ENCODE data around the gene HABP4.
A peak's percentile ranks its signal among the peaks of the same experiment; 100 is the strongest.

The HABP4 gene, protein sequence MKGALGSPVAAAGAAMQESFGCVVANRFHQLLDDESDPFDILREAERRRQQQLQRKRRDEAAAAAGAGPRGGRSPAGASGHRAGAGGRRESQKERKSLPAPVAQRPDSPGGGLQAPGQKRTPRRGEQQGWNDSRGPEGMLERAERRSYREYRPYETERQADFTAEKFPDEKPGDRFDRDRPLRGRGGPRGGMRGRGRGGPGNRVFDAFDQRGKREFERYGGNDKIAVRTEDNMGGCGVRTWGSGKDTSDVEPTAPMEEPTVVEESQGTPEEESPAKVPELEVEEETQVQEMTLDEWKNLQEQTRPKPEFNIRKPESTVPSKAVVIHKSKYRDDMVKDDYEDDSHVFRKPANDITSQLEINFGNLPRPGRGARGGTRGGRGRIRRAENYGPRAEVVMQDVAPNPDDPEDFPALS

DNA sequence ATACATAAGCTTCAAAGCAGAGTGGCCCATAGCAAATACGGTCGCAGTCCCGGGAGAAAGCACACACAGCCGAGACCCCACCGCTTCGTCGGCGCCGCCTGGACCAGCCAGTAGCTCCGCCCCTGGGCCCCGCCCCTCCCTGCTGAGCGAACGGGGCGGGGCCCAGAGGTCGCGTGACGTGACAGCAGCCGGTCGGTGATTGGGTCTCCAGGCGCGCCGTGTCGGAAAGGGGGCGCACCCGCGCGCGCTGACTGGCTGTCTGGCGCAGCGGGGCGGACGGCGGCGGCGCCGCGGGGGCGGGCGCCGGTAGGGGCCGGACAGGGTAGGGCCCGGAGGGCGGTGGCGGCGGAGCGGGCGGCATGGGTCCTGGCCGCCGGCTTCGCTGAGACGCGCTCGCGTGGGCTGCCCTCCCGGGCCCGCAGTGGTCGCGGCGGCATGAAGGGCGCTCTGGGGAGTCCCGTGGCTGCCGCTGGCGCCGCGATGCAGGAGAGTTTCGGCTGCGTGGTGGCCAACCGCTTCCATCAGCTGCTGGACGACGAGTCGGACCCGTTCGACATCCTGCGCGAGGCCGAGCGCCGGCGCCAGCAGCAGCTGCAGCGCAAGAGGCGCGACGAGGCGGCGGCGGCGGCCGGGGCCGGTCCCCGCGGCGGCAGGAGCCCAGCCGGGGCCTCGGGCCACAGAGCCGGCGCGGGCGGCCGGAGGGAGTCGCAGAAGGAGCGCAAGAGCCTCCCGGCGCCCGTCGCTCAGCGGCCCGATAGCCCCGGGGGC, at the start of gene HABP4:
HABP4 (plus strand) TSS at position 325 of the 768 bp plus-strand sequence; CDS start at position 436, 111 bp downstream.
- DNase-seq (ENCODE audit: low spot score), result peak; percentile 98

DNA sequence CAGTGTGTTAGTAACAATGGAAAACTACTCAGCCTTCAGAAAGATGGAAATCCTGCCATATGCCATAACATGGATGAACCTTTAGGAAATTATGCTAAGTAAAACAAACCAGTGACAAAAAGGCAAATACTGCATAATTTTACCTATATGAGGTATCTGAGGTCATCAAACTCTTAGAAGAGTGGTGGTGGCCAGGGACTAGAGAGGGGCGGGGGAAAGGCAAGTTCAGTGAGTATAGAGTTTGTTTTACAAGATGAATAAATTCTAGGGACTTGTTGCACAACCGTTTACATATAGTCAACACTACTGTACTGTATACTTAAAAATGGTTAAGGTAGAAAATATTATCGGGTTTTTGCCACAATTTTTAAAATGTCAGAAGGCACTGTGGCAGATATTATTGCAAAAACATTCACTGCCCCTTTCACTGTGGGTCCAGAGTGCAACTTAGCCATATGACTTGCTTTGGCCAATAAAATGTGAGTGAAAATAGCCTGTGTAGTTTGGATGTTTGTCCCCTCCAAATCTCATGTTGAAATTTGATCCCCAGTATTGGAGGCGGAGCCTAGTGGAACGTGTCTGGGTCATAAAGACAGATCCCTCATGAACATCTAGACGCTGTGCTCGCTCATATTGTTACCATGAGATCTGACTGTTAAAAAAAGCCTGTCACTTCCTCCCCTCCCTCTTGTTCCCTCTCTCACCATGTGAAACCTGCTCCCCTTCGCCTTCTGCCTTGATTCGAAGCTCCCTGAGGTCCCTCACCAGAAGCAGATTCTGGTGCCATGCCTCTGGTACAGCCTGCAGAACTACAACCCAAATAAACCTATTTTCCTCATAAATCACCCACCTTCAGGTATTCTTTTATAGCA, 41.3 kb upstream of the HABP4 start:
- no peak for DNase-seq (ENCODE audit: low spot score)

DNA sequence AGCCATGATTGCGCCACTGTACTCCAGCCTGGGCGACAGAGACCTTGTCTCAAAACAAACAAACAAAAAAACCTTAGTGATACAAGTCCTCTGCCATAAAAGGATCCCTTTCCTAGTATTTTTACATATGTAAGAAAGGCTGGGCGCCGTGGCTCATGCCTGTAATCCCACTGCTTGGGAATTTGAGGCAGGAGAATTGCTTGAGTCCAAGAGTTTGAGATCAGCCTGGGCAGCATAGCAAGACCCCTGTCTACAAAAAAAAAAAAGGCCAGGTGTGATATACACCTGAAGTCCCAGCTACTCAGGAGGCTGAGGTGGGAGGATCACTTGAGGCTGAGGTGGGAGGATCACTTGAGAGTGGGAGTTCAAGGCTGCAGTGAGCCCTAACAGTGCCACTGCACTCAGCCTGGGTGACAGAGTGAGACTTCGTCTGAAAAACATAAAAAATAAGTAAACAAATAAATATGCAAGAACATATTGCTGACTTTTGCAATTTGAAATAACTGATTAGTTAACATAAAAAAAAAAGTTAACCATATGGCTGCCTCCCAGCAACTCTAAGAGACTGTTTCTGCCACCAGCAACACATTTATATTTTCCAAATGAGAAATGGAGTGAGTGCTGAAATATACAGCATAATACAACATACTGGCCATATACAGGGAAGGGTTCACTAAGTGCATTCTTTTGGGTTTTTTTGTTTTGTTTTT, 38.7 kb upstream of the HABP4 start:
- DNase-seq (ENCODE audit: low spot score), result no peak

DNA sequence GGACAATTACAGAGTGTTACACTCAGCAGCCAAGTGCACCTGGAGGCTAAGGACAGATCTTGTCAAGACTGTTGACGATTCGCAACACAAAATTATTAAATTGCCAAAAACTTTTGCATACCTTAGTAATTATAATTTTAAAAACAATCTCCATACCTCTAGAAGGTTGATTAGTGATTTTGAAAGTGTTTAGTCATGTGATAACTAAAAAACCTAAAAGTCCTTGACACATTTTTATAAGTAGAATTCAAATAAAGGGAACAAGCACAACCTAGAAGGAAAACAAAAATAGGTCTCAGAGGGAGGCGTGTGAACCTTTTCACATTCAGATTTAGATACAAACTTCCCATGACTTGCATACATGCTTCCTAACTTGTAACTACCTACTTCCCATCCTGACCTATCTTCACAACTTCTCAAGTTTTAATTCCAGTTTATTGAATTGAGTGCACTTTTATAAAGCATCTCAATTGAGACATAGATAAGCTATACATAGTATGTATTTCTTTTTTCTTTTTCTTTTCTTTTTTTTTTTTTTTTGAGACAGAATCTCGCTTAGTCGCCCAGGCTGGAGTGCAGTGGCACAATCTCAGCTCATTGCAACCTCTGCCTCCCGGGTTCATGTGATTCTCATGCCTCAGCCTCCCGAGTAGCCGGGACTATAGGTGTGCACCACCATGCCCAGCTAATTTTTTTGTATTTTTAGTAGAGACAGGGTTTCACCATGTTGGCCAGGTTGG, 37.6 kb upstream of the HABP4 start:
- no peak for DNase-seq (ENCODE audit: low spot score)

DNA sequence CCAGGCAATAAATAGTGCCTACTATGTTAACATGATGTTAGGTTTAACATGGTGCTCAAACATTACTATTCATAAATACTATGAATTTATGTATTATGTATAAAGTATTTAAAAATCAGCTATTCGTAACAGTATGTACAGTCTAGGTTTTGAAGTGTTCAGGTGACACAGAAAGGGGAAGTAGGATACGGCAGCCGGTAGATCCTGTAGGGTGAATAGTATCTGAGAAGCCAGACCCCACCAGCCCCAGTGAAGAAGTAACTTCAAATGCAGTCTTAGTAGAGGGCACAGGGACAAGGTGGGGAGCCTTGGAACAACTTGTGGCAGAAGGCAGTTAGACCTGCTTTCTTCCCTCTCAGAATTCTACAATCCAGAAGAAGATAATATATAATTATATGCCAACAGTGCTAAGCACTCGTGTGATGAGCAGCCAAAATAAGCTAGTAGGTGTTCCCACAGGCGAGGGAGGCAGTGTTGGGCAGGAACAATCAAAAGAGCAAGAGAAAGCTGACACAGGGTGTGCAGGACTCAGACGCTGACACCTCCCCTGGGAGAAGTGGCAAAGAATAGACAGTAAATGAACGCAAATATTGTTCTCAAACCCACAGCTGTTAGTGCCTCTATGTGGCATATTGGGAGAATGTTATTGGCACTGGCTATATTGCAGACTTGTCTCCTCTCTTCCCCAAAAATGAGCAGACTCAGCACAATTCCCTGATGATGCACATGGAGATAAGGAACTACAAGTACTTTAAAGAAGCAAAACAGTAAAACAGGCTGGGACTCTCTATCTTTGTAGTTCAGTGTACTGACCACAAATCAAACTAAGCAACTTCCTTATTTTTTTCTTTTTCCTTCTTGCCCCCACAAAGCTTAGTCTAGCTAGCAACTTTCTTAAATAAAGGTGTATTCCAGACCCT, 36.4 kb upstream of the HABP4 start:
- DNase-seq (ENCODE audit: low spot score), result no peak

DNA sequence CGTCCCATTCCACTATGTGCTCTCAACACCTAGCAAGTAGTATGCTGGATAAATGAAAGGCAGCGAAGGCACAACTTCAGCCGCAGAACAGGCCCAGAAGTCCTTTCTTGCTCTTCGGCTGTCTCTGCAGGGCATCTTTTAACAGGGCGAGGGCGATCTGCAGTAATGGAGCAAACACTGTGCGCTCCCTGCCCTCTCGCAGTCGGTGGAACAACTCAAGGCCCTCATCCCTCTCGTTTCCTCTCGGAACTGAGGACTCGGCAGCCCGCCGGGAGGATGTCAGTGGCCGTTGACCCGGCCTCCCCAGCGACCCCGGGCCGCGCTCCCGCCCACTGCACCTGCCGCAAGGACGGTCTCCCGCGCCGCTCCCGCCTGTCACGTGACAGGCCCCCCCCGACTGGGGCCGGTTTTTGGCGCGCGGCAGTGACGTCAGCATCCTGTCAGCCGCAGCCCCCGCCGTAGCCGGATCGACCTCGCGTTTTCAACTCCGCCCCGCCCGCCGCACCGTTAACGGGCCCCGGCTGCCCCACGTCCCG, 32.9 kb upstream of the HABP4 start:
- peak; percentile 94 for DNase-seq (ENCODE audit: low spot score)

DNA sequence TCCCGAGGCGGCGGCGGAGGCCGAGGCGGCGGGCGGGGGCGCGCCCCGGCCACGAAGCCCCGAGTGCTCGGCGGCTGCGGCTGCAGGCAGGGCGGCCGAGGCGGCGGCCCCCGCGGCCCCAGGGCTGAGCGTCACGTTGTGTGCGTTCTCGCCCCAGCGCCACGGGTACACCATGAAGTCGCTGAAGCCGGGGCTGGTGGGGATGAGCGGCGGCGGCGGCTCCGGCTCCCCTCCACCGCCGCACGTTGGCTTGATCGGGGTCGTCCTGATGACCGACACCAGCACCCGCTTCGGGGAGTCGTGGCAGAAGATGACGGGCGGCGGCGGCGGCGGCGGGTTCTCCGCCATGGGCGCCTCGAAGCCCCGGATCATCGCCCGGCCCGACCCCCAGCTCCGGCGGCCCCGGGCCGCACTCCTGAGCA, 32.3 kb upstream of the HABP4 start:
- no peak for DNase-seq (ENCODE audit: low spot score)

DNA sequence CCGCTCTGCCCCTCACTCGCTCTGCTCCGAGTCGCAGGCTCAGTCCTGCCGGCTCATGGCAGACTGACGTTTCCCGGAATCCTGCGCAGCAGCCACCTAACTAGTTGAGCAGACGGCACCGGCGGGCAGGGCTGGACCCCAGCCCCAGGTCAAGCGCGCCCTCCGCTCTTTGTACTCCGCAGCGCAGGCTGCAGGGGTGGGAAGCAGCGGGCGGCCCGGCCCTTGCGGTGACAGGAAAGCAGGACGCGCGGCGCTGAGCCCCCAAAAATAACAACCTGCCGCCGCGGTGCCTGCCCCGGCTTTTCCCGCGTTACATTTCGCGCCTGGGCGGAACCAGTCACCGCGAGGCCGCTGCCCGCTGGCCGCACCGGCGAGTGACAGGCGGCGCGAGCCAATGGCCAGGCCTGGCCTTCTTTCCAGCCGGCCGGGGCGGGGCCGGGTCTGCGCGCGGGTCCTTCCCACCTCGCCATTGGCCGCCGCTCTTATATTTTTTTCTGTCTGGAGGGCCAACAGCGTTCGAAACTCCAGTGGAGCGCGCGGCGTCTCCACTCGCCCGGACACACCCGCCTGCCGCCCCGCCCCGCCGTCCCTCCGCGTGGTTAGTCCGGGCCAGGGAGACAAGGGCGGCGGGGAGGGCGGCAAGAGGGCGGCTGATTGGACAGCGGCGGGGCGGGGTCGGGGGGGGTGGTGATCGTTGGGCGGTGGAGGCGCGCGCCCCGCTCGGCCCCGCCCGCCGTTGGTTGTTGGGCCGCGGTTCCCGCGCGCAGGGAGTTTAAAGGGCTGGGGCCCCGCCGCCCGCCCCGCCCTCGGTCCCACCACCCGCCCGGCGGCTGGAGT, 31.7 kb upstream of the HABP4 start, which contains the start of gene ZNF367:
ZNF367 (minus strand) TSS at position 288 of the 837 bp plus-strand sequence. CDS start 338 bp downstream, outside the sequence.
- peak; percentile 98 for DNase-seq (ENCODE audit: low spot score)

DNA sequence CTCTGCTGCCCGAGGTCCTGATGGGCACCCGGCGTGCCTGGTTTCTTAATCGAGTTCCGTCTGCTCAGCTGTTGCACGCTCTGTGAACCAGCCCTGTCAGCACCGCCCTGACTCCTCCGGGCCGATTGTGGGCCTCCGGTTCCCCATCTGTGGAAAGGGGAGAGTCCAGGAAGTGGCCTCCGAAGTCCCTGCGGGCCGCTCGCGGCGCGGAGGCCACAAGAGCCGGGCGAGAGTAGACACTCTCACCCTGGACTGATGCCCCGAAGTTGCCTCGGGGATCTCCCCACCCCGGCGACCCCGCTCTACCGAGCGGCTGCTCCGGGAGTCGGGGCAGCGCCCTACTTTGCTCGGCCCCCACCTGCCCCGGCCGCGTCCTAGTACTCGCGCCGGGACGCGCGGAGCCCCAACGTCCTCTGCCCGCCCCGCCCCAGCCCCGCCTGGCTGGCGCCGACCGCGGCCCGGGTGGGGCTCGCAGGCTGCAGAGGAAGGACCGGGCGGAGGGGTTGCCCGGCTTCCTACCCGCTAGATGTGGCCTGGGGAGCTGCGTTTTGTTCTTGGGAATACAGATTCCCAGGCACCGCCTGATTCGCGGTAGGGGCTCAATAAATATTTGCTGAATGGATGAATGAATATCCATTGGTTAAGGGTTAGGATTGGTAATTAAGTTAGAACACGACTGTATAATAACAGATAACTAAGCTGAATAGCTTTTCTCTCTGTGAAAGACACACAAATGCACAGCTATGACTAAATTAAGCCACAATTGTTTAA, 30.9 kb upstream of the HABP4 start:
- peak; percentile 72 for DNase-seq (ENCODE audit: low spot score)

DNA sequence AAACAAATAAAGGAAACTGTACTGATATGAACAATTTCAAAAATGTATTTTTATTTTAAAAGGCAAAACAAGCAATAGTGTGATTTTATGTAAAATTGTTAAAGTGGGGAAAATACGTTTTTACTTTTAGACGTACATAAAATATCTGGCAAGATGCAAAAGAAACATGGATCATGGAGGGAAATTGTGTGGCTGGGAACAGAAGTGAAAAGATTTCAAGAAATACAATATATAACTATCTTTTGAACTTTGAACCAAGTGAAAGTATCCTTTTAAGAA, 30.3 kb upstream of the HABP4 start:
- no peak for DNase-seq (ENCODE audit: low spot score)

DNA sequence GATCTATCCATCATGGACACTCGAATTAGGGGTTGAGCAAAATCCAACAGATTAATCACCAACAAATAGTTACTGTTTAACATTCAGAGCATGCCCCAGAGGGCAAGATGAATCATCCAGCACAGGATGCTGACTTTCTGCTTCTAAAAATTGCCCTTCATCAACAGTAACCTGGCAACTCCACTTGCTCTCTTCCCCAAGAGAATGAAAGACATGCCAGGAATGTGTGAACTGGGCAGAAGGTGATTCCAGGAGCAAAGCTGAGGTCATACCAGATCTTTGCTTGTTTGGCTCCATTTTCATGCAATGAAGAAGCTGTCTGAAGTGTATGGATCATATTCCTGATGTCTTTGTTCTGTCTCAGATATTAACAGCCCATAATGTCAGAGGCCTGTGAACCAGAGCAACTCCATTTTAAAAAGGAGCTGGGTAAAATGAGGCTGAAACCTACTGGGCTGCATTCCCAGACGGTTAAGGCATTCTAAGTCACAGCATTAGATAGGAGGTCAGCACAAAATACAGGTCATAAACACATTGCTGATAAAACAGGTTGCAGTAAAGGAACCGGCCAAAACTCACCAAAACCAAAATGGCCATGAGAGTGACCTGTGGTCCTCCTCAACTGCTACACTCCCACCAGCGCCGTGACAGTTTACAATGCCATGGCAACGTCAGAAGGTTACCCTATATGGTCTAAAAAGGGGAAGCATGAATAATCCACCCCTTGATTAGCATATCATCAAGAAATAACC, 29.3 kb upstream of the HABP4 start:
- DNase-seq (ENCODE audit: low spot score), result peak; percentile 85

DNA sequence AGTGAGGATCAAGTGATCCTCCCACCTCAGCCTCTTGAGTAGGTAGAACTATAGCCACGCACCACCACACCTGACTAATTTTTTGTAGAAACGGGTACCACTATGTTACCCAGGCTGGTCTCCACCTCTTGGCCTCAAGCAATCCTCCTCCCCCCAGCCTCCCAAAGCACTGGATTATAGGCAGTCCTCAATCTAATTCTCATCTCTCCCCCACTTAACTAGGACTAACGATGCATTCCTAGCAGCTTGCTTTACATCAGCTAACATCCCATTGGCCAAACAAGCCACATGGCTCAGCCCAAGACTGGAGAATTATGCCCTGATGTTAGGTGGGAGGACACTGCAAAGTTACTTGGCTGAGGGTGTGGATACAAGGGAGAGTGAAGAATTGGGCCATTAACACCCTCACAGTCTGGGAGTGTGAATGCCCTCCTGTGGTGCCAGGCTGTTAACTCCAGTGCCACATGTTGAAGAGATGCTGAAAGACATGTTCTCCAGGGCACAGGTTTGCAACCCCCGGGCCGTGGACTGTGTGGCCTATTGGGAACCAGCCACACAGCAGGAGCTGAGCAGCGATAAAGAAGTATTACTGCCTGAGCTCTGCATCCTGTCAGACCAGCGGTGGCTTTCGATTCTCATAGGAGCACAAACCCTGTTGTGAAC, 26.5 kb upstream of the HABP4 start:
- DNase-seq (ENCODE audit: low spot score), result no peak

DNA sequence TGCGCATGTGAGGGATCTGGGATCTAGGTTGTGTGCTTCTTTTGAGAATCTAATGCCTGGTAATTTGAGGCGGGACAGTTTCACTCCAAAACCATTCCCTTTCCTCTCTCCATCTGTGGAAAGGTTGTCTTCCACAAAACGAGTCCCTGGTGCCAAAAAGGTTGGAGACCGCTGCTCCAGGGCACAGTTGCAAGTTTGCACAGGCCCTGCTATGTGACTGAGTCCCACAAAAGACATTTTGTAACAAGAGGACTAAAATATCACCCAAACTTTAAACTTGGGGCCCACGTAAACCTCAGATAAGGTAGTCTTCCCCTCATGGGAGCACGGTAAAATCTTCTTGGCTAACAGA, 26.0 kb upstream of the HABP4 start:
- no peak for DNase-seq (ENCODE audit: low spot score)

DNA sequence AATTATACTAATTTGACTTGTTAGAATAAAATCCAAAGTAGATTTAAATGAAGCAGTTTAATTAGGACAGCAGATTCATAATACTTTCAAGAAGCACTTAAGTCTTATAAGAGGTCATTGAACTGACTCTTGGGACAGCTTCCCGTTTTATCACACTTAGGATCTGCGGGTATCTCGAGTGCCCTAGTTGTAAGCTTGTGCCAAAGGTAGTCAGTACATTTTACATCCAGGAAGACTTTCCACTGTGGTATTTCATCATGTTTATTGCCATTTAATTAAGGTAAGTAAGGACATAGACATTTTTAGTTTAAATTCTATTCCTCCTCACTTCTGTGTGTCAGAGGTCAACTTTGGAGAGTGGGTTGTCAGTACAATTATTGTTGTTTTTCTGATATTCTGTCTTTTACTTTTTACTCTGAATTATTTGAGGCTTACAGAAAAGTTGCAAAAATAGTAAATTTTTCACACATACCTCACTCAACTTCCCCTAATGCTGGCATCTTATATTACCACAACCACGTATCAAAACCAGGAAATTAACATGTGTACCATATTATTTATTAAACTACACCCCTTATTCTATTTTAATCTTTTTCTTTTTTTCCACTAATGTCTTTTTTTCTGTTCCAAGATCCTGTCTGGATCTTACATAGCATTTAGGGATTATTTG, 24.3 kb upstream of the HABP4 start:
- no peak for DNase-seq (ENCODE audit: low spot score)

DNA sequence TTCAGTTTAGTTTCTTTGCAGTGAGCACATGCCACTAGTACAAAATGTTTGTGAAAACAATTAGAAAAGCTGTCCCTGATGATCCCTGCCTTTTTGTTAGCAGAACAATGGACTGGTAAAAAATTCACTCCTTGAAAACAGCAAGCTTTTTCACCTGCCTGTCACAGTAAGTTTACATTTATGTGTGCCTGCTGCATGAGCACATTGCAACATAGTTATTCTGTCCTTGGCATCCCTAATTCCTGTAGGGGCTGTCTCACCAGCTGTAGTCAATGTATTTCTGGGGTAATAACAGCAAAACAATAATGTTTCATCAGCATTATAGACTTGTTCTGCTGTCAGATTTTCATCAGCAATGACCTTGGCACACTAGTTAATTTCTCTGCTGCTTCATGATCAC, 20.2 kb upstream of the HABP4 start:
- no peak for DNase-seq (ENCODE audit: low spot score)

DNA sequence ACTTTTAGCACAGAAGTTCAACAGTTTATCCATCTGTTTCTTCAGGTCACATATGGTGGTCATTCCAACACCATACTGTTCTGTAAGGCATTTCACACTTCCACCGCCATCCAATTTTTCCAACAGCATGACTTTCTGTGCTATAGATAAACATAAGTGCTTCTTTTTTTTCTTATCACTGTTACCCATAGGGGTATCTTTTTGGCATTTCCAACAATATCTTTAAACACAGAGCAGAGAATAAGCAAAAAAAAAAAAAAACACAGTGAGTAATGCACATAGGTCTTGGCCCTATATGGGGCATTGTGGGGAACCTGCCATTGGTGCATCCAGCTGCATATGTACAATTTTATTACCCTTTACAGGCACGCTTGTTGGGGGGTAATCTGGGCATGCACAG, 19.6 kb upstream of the HABP4 start:
- no peak for DNase-seq (ENCODE audit: low spot score)
